COLO829 (cell line): ENCODE results near the gene CATSPER1.
"Not testable (repeated sequence)": the region's sequence is repeated elsewhere in the genome, so short reads cannot be mapped to it uniquely, and the experiment has no call there.

Experiments
- DNase-seq: peaks from one replicate; pipeline ENCODE4 v3.0.0; 2012; ENCODE audit warnings: low spot score

CATSPER1 gene

GRCh38 chr11:66051766-66052663 lies 25.7 kb upstream of the CATSPER1 start, which contains the start of gene SF3B2:
TSS of gene SF3B2 (plus strand) at chr11:66052364. CDS start at chr11:66052385, 21 bp downstream.
- DNase-seq, result peak; percentile 94

- no peak for DNase-seq
Measured at GRCh38 chr11:66051371-66051765, 25.1 kb upstream of the CATSPER1 start.

GRCh38 chr11:66050581-66051231 lies 24.4 kb upstream of the CATSPER1 start:
- DNase-seq, result no peak

GRCh38 chr11:66048547-66049323 lies 22.5 kb upstream of the CATSPER1 start, which contains the start of gene GAL3ST3:
TSS of gene GAL3ST3 (minus strand) at chr11:66049161. CDS start at chr11:66045415, 3,746 bp downstream.
- no peak for DNase-seq

GRCh38 chr11:66047541-66048365 lies 21.5 kb upstream of the CATSPER1 start:
- DNase-seq, result no peak

- DNase-seq, result no peak
Measured at GRCh38 chr11:66046901-66047300, 20.6 kb upstream of the CATSPER1 start.

- DNase-seq, result peak; percentile 73
Measured at GRCh38 chr11:66045177-66045639, 18.9 kb upstream of the CATSPER1 start.

GRCh38 chr11:66044757-66045156 lies 18.5 kb upstream of the CATSPER1 start:
- DNase-seq, result no peak

- no peak for DNase-seq
Measured at GRCh38 chr11:66042996-66043906, 17.0 kb upstream of the CATSPER1 start.

GRCh38 chr11:66042227-66042995 lies 16.1 kb upstream of the CATSPER1 start:
- no peak for DNase-seq

GRCh38 chr11:66039765-66040164 lies 13.5 kb upstream of the CATSPER1 start:
- no peak for DNase-seq

- no peak for DNase-seq
Measured at GRCh38 chr11:66037327-66037726, 11.0 kb upstream of the CATSPER1 start.

GRCh38 chr11:66036334-66036710 lies 10.0 kb upstream of the CATSPER1 start:
- DNase-seq, result no peak

- DNase-seq, result no peak
Measured at GRCh38 chr11:66035653-66036333, 9.5 kb upstream of the CATSPER1 start.

- no peak for DNase-seq
Measured at GRCh38 chr11:66032957-66033735, 6.9 kb upstream of the CATSPER1 start.

- not testable (repeated sequence) for DNase-seq
Measured at GRCh38 chr11:66023186-66023440, 3.2 kb downstream of the CATSPER1 start.

GRCh38 chr11:66022401-66023185 lies 3.7 kb downstream of the CATSPER1 start:
- DNase-seq, result peak; percentile 59
